Breast epithelium (tissue), 4 donors: ENCODE measurements around the gene PASK. TPM values are rescaled to one million over a fixed set of nuclear protein-coding genes. Genes with fewer than 3 reads are reported as not detected.

ENCODE experiments used
- DNase-seq, 2 donors: peaks; one replicate each; pipeline ENCODE4 v3.0.0-alpha.2; 2019; ENCODE audit warnings: low spot score in 2 of 2
- H3K27ac ChIP-seq, 2 donors: fragments of 200-600 bp; sonication (generic) in 1 of 2; one replicate each; pipeline ENCODE4 v1.5.1; 2016 to 2019; ENCODE audit warnings: mild to moderate bottlenecking in 1 of 2
- H3K27me3 ChIP-seq, 2 donors: fragments of 200-600 bp; sonication (generic) in 1 of 2; one replicate each; pipeline versions ENCODE4 v1.5.1 to v1.6.0; 2017 to 2019; ENCODE audit warnings: control low read depth in 1 of 2, mild to moderate bottlenecking in 1 of 2
- H3K36me3 ChIP-seq: fragments of 200-600 bp; one replicate; pipeline ENCODE4 v1.5.1; 2019
- H3K4me1 ChIP-seq, 2 donors: fragments of 200-600 bp; sonication (generic); one replicate each; pipeline ENCODE4 v1.5.1; 2016 to 2019; ENCODE audit warnings: control low read depth in 1 of 2
- H3K4me3 ChIP-seq, 3 donors: fragments of 200-600 bp; sonication (generic); 1 replicate in 2 of 3; 2 replicates in 1 of 3; pipeline ENCODE4 v1.5.1; 2016 to 2019; ENCODE audit warnings: mild to moderate bottlenecking in 3 of 3, moderate library complexity in 2 of 3
- H3K9me3 ChIP-seq, 2 donors: fragments of 200-600 bp; sonication (generic) in 1 of 2; one replicate each; pipeline ENCODE4 v1.5.1; 2016 to 2019; ENCODE audit warnings: control low read depth in 1 of 2
- CTCF ChIP-seq, 3 donors: fragments of 450-650 bp; IDR thresholded peaks; one replicate each; pipeline ENCODE4 v1.5.1; 2016 to 2017; ENCODE audit warnings: antibody characterized with exemption in 3 of 3, mild to moderate bottlenecking in 3 of 3, moderate library complexity in 3 of 3
- POLR2A ChIP-seq: fragments of 450-650 bp; IDR thresholded peaks from one replicate; pipeline ENCODE4 v1.6.1; 2016; ENCODE audit warnings: antibody characterized with exemption, mild to moderate bottlenecking, moderate library complexity
- POLR2AphosphoS5 ChIP-seq, 3 donors: sonication (generic); formaldehyde crosslinking; IDR thresholded peaks; one replicate each; pipeline ENCODE4 v1.6.1; 2017; ENCODE audit warnings: antibody characterized with exemption in 3 of 3
- intact Hi-C: fragments of 100-400 bp; cut with DNase I; formaldehyde crosslinking; loops from one replicate; pipeline ENCODE4 v1.15.1; 2023; ENCODE audit warnings: low total_unique reads
- total RNA-seq, 3 donors: library from RNA; depleted of rRNA; stranded (reverse); fragments of >200 nt; gene quantifications; one replicate each; pipeline ENCODE4 v1.1.0, GENCODE V29; 2016

The PASK gene
- total RNA-seq, 3 donors from 2014 or later: 4.3 to 7.3 (median 6.6) TPM

- TF ChIP-seq POLR2AphosphoS5 (IDR thresholded peaks at IDR 0.05) (no peak), CTCF (IDR thresholded peaks at IDR 0.05) (no peak), POLR2A (no peak)
- H3K9me3 ChIP-seq: no peaks in the 10 kb centered on the region
- no peaks in the 10 kb centered on the region for H3K36me3 ChIP-seq
- no peak overlapping the region for H3K4me3 ChIP-seq
- H3K27me3 ChIP-seq: no peaks in the 10 kb centered on the region
- H3K4me1 ChIP-seq: peaks cover 3 to 15% of the 10 kb centered on the region in 2 donors
- H3K27ac ChIP-seq: no peak overlapping the region
- intact Hi-C loops: no loop called here
- no peak for DNase-seq
Measured at GRCh38 chr2:241148239-241148638, 1.0 kb downstream of the PASK start.

GRCh38 chr2:241147336-241147735 is 1.9 kb downstream of the PASK start:
- Histone ChIP-seq H3K4me3 (no peak overlapping the region), H3K36me3 (no peaks in the 10 kb centered on the region), H3K4me1 (peaks cover 3 to 15% of the 10 kb centered on the region in 2 donors), H3K27ac (no peak overlapping the region), H3K9me3 (no peaks in the 10 kb centered on the region), H3K27me3 (no peaks in the 10 kb centered on the region)
- intact Hi-C loops: no loop called here
- no peak for TF ChIP-seq POLR2AphosphoS5 (IDR thresholded peaks at IDR 0.05)
- no peak for TF ChIP-seq CTCF (IDR thresholded peaks at IDR 0.05)
- DNase-seq: no peak

- no peak overlapping the region for H3K27ac ChIP-seq
- no peak overlapping the region for H3K4me3 ChIP-seq
- TF ChIP-seq CTCF (IDR thresholded peaks at IDR 0.05) (no peak), POLR2AphosphoS5 (IDR thresholded peaks at IDR 0.05) (no peak), POLR2A (no peak)
- no peaks in the 10 kb centered on the region for H3K27me3 ChIP-seq
- H3K9me3 ChIP-seq: no peaks in the 10 kb centered on the region
- DNase-seq: no peak
- intact Hi-C loops: no loop called here
- no peaks in the 10 kb centered on the region for H3K36me3 ChIP-seq
- peaks cover 3 to 10% of the 10 kb centered on the region in 2 donors for H3K4me1 ChIP-seq
Measured at GRCh38 chr2:241146286-241146685, 3.0 kb downstream of the PASK start.

- no peak for DNase-seq
Measured at GRCh38 chr2:241142593-241142992, 6.7 kb downstream of the PASK start.

GRCh38 chr2:241142063-241142462 is 7.2 kb downstream of the PASK start:
- TF ChIP-seq POLR2A (no peak), POLR2AphosphoS5 (IDR thresholded peaks at IDR 0.05) (no peak), CTCF (IDR thresholded peaks at IDR 0.05) (no peak)
- DNase-seq: no peak
- no peaks in the 10 kb centered on the region for H3K36me3 ChIP-seq
- H3K9me3 ChIP-seq: no peaks in the 10 kb centered on the region
- intact Hi-C loops: no loop called here
- H3K4me1 ChIP-seq: no peaks in the 10 kb centered on the region
- H3K27me3 ChIP-seq: no peaks in the 10 kb centered on the region
- H3K4me3 ChIP-seq: no peak overlapping the region
- H3K27ac ChIP-seq: no peak overlapping the region

More at GRCh38 chr2:241142593-241142992, 6.7 kb downstream of the PASK start:
- intact Hi-C loops: no loop called here
- no peaks in the 10 kb centered on the region for H3K27me3 ChIP-seq
- TF ChIP-seq CTCF (IDR thresholded peaks at IDR 0.05) (no peak), POLR2AphosphoS5 (IDR thresholded peaks at IDR 0.05) (no peak), POLR2A (no peak)
- H3K9me3 ChIP-seq: no peaks in the 10 kb centered on the region
- no peak overlapping the region for H3K27ac ChIP-seq
- no peaks in the 10 kb centered on the region for H3K36me3 ChIP-seq
- no peaks in the 10 kb centered on the region for H3K4me1 ChIP-seq
- H3K4me3 ChIP-seq: no peak overlapping the region
